K562 (cell line): ENCODE data around the gene ZSCAN25. TPM values are rescaled to one million over a fixed set of nuclear protein-coding genes. Genes with fewer than 3 reads are reported as not detected.

Experiments
- ATAC-seq: fragments of 200-7000 bp; cut with Tn5 transposase; 3 replicates; pipeline ENCODE4 v1.9.1; 2020; ENCODE audit warnings: moderate library complexity
- BruUV-seq: library from RNA; stranded (reverse); fragments of 400-500 nt; replicated peaks from 2 replicates; lab custom pipeline; 2021; lab: Mats Ljungman, UMichigan
- CTCF ChIA-PET: fragments of 300-600 bp; formaldehyde crosslinking; extraction: SDS; loops from one replicate; lab custom pipeline; 2021; ENCODE audit warnings: low intra/inter-chr PET ratio; lab: Yijun Ruan, JAX
- POLR2A ChIA-PET: fragments of 300-600, 350-650 bp; sonication (Branson Sonifier 250); formaldehyde crosslinking; extraction: SDS; loops from one replicate; lab custom pipeline; 2021; ENCODE audit warnings: antibody characterized with exemption, inconsistent platforms; lab: Yijun Ruan, JAX
- DNase-seq, 4 experiments: peaks; one replicate each; pipeline versions ENCODE4 v3.0.0 to v3.0.0-alpha.2; 2011 to 2018; ENCODE audit warnings: low spot score in 3 of 4, mixed read lengths in 3 of 4; ENCODE audit errors: extremely low read depth in 1 of 4
- FAIRE-seq: peaks from 2 replicates; lab custom pipeline; 2011; peaks lifted over from hg19 to GRCh38; lab: Jason Lieb, UNC
- H2AFZ ChIP-seq: 2 replicates; pipeline ENCODE4 v1.6.0; 2011; ENCODE audit warnings: low read depth, low read length, control low read depth, inconsistent platforms
- H3K27ac ChIP-seq: fragments of 200-600 bp; 3 replicates; pipeline ENCODE4 v1.8.0; 2011; ENCODE audit warnings: low read depth, mild to moderate bottlenecking, control low read depth, inconsistent platforms, low read length, moderate library complexity, mixed read lengths; ENCODE audit errors: extremely low read depth
- H3K27me3 ChIP-seq, 2 experiments: fragments of 300-600 bp in 1 of 2; 2 replicates in 1 of 2; 3 replicates in 1 of 2; pipeline versions ENCODE4 v1.6.0 to v1.8.0; 2011; ENCODE audit warnings: inconsistent platforms in 2 of 2, low read length in 2 of 2, mild to moderate bottlenecking in 1 of 2, mixed read lengths in 1 of 2, moderate library complexity in 1 of 2; ENCODE audit not compliant: control insufficient read depth in 2 of 2, insufficient read depth in 2 of 2
- H3K36me3 ChIP-seq: fragments of 300-600 bp; 3 replicates; pipeline ENCODE4 v1.8.0; 2011; ENCODE audit warnings: mild to moderate bottlenecking, low read length, inconsistent platforms; ENCODE audit not compliant: control insufficient read depth, insufficient read depth
- H3K4me1 ChIP-seq, 2 experiments: fragments of 200-600 bp in 1 of 2; replicated peaks in 1 of 2; 2 replicates in 1 of 2; 3 replicates in 1 of 2; pipeline versions ENCODE4 v1.5.1 to v1.8.0; 2011; ENCODE audit warnings: inconsistent platforms in 2 of 2, low read length in 2 of 2, mild to moderate bottlenecking in 1 of 2, mixed read lengths in 1 of 2, moderate library complexity in 1 of 2; ENCODE audit not compliant: control insufficient read depth in 2 of 2, insufficient read depth in 2 of 2
- H3K4me2 ChIP-seq: 2 replicates; pipeline ENCODE4 v1.6.1; 2011; ENCODE audit warnings: low read length, control low read depth, inconsistent platforms, mixed read lengths; ENCODE audit not compliant: insufficient read depth
- H3K4me3 ChIP-seq: fragments of 200-600 bp; sonication (generic), shearing (Covaris generic); 2 replicates; pipeline ENCODE4 v1.5.1; 2016; ENCODE audit warnings: control low read depth, inconsistent platforms
- H3K79me2 ChIP-seq: fragments of 200-600 bp; 3 replicates; pipeline ENCODE4 v1.8.0; 2011; ENCODE audit warnings: low read length, inconsistent platforms; ENCODE audit not compliant: control insufficient read depth, insufficient read depth
- H3K9ac ChIP-seq, 2 experiments: 2 replicates each; pipeline versions ENCODE4 v1.6.0 to v1.6.1; 2011; ENCODE audit warnings: low read depth in 2 of 2, low read length in 2 of 2, control low read depth in 1 of 2, inconsistent platforms in 1 of 2, mild to moderate bottlenecking in 1 of 2, mixed read lengths in 1 of 2; ENCODE audit not compliant: insufficient read depth in 1 of 2
- H3K9me1 ChIP-seq: one replicate; pipeline ENCODE4 v1.6.0; 2011; ENCODE audit warnings: inconsistent platforms, mild to moderate bottlenecking, low read length, moderate library complexity; ENCODE audit not compliant: control insufficient read depth, insufficient read depth
- H3K9me3 ChIP-seq: replicated peaks from 2 replicates; pipeline ENCODE4 v1.5.1; 2011; ENCODE audit warnings: low read depth, low read length, inconsistent platforms; ENCODE audit not compliant: control insufficient read depth, insufficient read depth
- H4K20me1 ChIP-seq: replicated peaks from 2 replicates; pipeline ENCODE4 v1.6.1; 2011; ENCODE audit warnings: low read length, inconsistent platforms, mixed read lengths; ENCODE audit not compliant: control insufficient read depth, insufficient read depth
- CREBBP ChIP-seq: IDR thresholded peaks from one replicate; pipeline ENCODE4 v1.6.1; 2012; ENCODE audit warnings: low read depth, mild to moderate bottlenecking, control low read depth, inconsistent platforms, low read length
- ID3 ChIP-seq, 2 experiments: fragments of 250-450 bp in 1 of 2; fragments of 450-650 bp in 1 of 2; sonication (Bioruptor Pico) in 1 of 2; IDR thresholded peaks; 2 replicates each; pipeline versions ENCODE4 v1.6.1 to v1.8.0; 2016 to 2021; ENCODE audit warnings: mild to moderate bottlenecking in 2 of 2, moderate library complexity in 2 of 2, missing compliant biosample characterization in 1 of 2, missing genetic modification characterization in 1 of 2
- SFPQ ChIP-seq: fragments of 200-400 bp; formaldehyde crosslinking; IDR thresholded peaks from 2 replicates; pipeline ENCODE4 v1.6.1; 2017; ENCODE audit warnings: mild to moderate bottlenecking, low read depth, low read length, moderate library complexity
- TOE1 ChIP-seq, 2 experiments: fragments of 450-650 bp in 1 of 2; sonication (generic) in 1 of 2; formaldehyde crosslinking in 1 of 2; IDR thresholded peaks; 2 replicates each; pipeline versions ENCODE4 v1.7.1 to v1.8.0; 2016 to 2022; ENCODE audit warnings: borderline replicate concordance in 2 of 2, mild to moderate bottlenecking in 2 of 2, antibody characterized with exemption in 1 of 2, inconsistent platforms in 1 of 2, low read depth in 1 of 2, missing genetic modification reagents in 1 of 2, moderate library complexity in 1 of 2
- WGBS: fragments of 100-300 bp; shearing (Covaris generic); methylation state at CpG from one replicate; pipeline ENCODE4 v1.1.6; 2016; ENCODE audit warnings: low coverage, mixed read lengths; ENCODE audit not compliant: insufficient coverage; ENCODE audit errors: missing lambda C conversion rate; 5-methylcytosine and 5-hydroxymethylcytosine counted together
- in situ Hi-C: fragments of 300-500 bp; cut with MboI; formaldehyde crosslinking; loops from 4 replicates; pipeline ENCODE4 v1.15.0; 2018; ENCODE audit warnings: inconsistent platforms, mixed read lengths
- intact Hi-C: fragments of 100-400 bp; cut with micrococcal nuclease; formaldehyde crosslinking; loops from 2 replicates; pipeline ENCODE4 v1.14.2; 2022
- polyA plus RNA-seq, 8 experiments: library from polyadenylated mRNA; depleted of rRNA in 4 of 8; stranded (reverse) in 5 of 8; unstranded in 3 of 8; fragments of >200 nt; fragmentation: Nextera tagmentation in 2 of 8; fragmentation: Illumina TruSeq in 1 of 8; extraction: Ambion mirVana in 2 of 8; extraction: Trizol in 1 of 8; gene quantifications; 2 replicates each; pipeline versions ENCODE4 v1.2.1 to v1.2.3, GENCODE V29; 2011 to 2014; ENCODE audit warnings: inconsistent platforms in 1 of 8, missing spikeins in 1 of 8
- total RNA-seq, 7 experiments: library from RNA; depleted of rRNA in 6 of 7; stranded (reverse); fragments of >200 nt in 6 of 7; fragmentation: Illumina TruSeq in 2 of 7; extraction: Trizol in 2 of 7; gene quantifications; 2 replicates each; pipeline versions ENCODE4 v1.2.1 to v1.2.3, GENCODE V29; 2011 to 2021; ENCODE audit warnings: low replicate concordance in 1 of 7

Gene ZSCAN25
- total and polyA plus RNA-seq, 9 of the 15 experiments (the other 6 are each of a cell fraction or from before 2014, with no cell fraction given): 0.94 to 18.4 (median 12.8) TPM

GRCh38 chr7:99623702-99624447, 7.1 kb downstream of the ZSCAN25 start:
- FAIRE-seq: no peak
- DNase-seq: no peak
- TF ChIP-seq SFPQ (no peak), CREBBP (no peak), TOE1 (IDR thresholded peaks at IDR 0.05; ENCODE audit: borderline replicate concordance) (no peak), TOE1 (CRISPR knock-in tag; IDR thresholded peaks at IDR 0.05; ENCODE audit: borderline replicate concordance, low read depth) (no peak), ID3 (CRISPR knock-in tag; IDR thresholded peaks at IDR 0.05) (no peak), ID3 (tag; IDR thresholded peaks at IDR 0.05) (no peak)
- intact Hi-C loops: no loop called here
- ChIA-PET POLR2A (interaction anchor here (0.9 to 1.4 kb wide), 2 partner anchors 9 to 47 kb away, joined by 3 to 5 read pairs; no protein-coding TSS in a partner anchor), CTCF (no interaction called here)
- no peak overlapping the region for H3K27ac ChIP-seq
- H3K27me3 ChIP-seq: no peaks in the 10 kb centered on the region
- H3K4me3 ChIP-seq: no peak overlapping the region
- ATAC-seq: no peak
- peaks cover 0 to 6% of the 10 kb centered on the region in 2 experiments; a peak in 2 of 5 replicates for H3K4me1 ChIP-seq
- H2AFZ ChIP-seq: no peak overlapping the region
- BruUV-seq: no TSS peak
- no peaks in the 10 kb centered on the region for H3K79me2 ChIP-seq
- 91% methylated on average over 9 of the region's 9 CpGs for WGBS
- H3K9me1 ChIP-seq: no peaks in the 10 kb centered on the region
- H3K36me3 ChIP-seq: peaks cover 98% of the 10 kb centered on the region
- no peaks in the 10 kb centered on the region for H3K9me3 ChIP-seq
- no peak overlapping the region for H3K9ac ChIP-seq
- no peak overlapping the region for H3K4me2 ChIP-seq
- peaks cover 11% of the 10 kb centered on the region; the same call in 1 of the 2 replicates for H4K20me1 ChIP-seq
- in situ Hi-C loops: no loop called here
